RPMI8226 (cell line): ENCODE results near the gene CFAP410.

ENCODE experiments used
- DNase-seq: peaks from one replicate; pipeline ENCODE4 v3.0.0-alpha.2; 2015

CFAP410 gene

GRCh38 chr21:44315691-44316203 is 23.4 kb downstream of the CFAP410 start:
- no peak for DNase-seq

- DNase-seq, result no peak
These were observed 24.6 kb downstream of the CFAP410 start for GRCh38 chr21:44314561-44314960.

GRCh38 chr21:44314128-44314527 is 25.1 kb downstream of the CFAP410 start:
- DNase-seq, result no peak

- DNase-seq, result no peak
These were observed 25.7 kb downstream of the CFAP410 start for GRCh38 chr21:44313451-44313850.

- no peak for DNase-seq
These were observed 26.5 kb downstream of the CFAP410 start for GRCh38 chr21:44312716-44313115.

GRCh38 chr21:44312089-44312488 is 27.1 kb downstream of the CFAP410 start:
- no peak for DNase-seq

- no peak for DNase-seq
These were observed 28.3 kb downstream of the CFAP410 start for GRCh38 chr21:44310628-44311507.

- no peak for DNase-seq
These were observed 32.1 kb downstream of the CFAP410 start for GRCh38 chr21:44306936-44307704.

GRCh38 chr21:44305691-44306090 is 33.5 kb downstream of the CFAP410 start:
- no peak for DNase-seq

GRCh38 chr21:44304877-44305293 is 34.3 kb downstream of the CFAP410 start:
- DNase-seq, result peak; percentile 53

- no peak for DNase-seq
These were observed 35.1 kb downstream of the CFAP410 start for GRCh38 chr21:44304011-44304616.

- DNase-seq, result no peak
These were observed 35.7 kb downstream of the CFAP410 start for GRCh38 chr21:44303490-44303981.

- DNase-seq, result peak; percentile 41
These were observed 36.4 kb downstream of the CFAP410 start for GRCh38 chr21:44302573-44303401.

GRCh38 chr21:44301961-44302406 is 37.2 kb downstream of the CFAP410 start:
- no peak for DNase-seq

GRCh38 chr21:44301141-44301540 is 38.0 kb downstream of the CFAP410 start:
- no peak for DNase-seq

GRCh38 chr21:44300262-44300959 is 38.8 kb downstream of the CFAP410 start:
- peak; percentile 71 for DNase-seq

- peak; percentile 95 for DNase-seq
These were observed 39.5 kb downstream of the CFAP410 start, which contains the start of gene PFKL for GRCh38 chr21:44299458-44300261. PFKL (plus strand) TSS chr21:44300053; CDS start chr21:44300106, 53 bp downstream.

GRCh38 chr21:44299085-44299457 is 40.1 kb downstream of the CFAP410 start:
- DNase-seq, result no peak

GRCh38 chr21:44298301-44298700 is 40.9 kb downstream of the CFAP410 start:
- DNase-seq, result peak; percentile 52

GRCh38 chr21:44297525-44298290 is 41.5 kb downstream of the CFAP410 start:
- peak; percentile 83 for DNase-seq
